PC-9 (cell line): ENCODE measurements around the gene LSM12. TPM values are rescaled to one million over a fixed set of nuclear protein-coding genes. Genes with fewer than 3 reads are reported as not detected.

Experiments used
- BruUV-seq: library from RNA; stranded (reverse); fragments of 400-500 nt; replicated peaks from 2 replicates; lab custom pipeline; 2021; lab: Mats Ljungman, UMichigan
- CTCF ChIA-PET: fragments of 300-600 bp; sonication (Branson Sonifier 250); formaldehyde crosslinking; loops from one replicate; lab custom pipeline; 2022; ENCODE audit warnings: antibody characterized with exemption; lab: Charles Lee
- POLR2A ChIA-PET: fragments of 300-600 bp; sonication (Branson Sonifier 250); formaldehyde crosslinking; loops from one replicate; lab custom pipeline; 2022; ENCODE audit warnings: antibody characterized with exemption; ENCODE audit not compliant: unreplicated experiment; lab: Charles Lee
- DNase-seq, 2 experiments: peaks; one replicate each; pipeline versions ENCODE4 v3.0.0 to v3.0.0-alpha.2; 2015 to 2022; ENCODE audit warnings: mixed read lengths in 1 of 2
- H2AFZ ChIP-seq: fragments of 200-600 bp; sonication (generic); 2 replicates; pipeline ENCODE4 v1.8.1; 2017; ENCODE audit warnings: antibody characterized with exemption
- H3F3A ChIP-seq: fragments of 200-600 bp; sonication (generic); 2 replicates; pipeline ENCODE4 v1.8.1; 2017; ENCODE audit warnings: antibody characterized with exemption, mild to moderate bottlenecking, low read depth; ENCODE audit not compliant: insufficient read depth
- H3K27ac ChIP-seq: fragments of 200-600 bp; sonication (generic); 2 replicates; pipeline ENCODE4 v1.6.1; 2016; ENCODE audit warnings: mixed run types
- H3K27me3 ChIP-seq: fragments of 200-600 bp; sonication (generic); 2 replicates; pipeline ENCODE4 v1.6.1; 2016; ENCODE audit warnings: low read depth, mixed run types; ENCODE audit not compliant: insufficient read depth
- H3K36me3 ChIP-seq: fragments of 200-600 bp; sonication (generic); 2 replicates; pipeline ENCODE4 v1.6.1; 2016; ENCODE audit warnings: low read depth, mixed run types
- H3K4me1 ChIP-seq: fragments of 200-600 bp; sonication (generic); replicated peaks from 2 replicates; pipeline ENCODE4 v1.6.1; 2016; ENCODE audit warnings: mixed run types; ENCODE audit not compliant: insufficient read depth
- H3K4me2 ChIP-seq: fragments of 200-600 bp; sonication (generic); 2 replicates; pipeline ENCODE4 v1.6.1; 2017; ENCODE audit warnings: mixed run types
- H3K4me3 ChIP-seq: fragments of 200-600 bp; sonication (generic); 2 replicates; pipeline ENCODE4 v1.6.1; 2016; ENCODE audit warnings: mixed run types
- H3K79me2 ChIP-seq: fragments of 200-600 bp; sonication (generic); 2 replicates; pipeline ENCODE4 v1.6.1; 2017; ENCODE audit warnings: low read depth, mixed run types
- H3K9me2 ChIP-seq: fragments of 200-600 bp; sonication (generic); 2 replicates; pipeline ENCODE4 v1.8.1; 2017; ENCODE audit warnings: mild to moderate bottlenecking; ENCODE audit not compliant: insufficient read depth
- H3K9me3 ChIP-seq: fragments of 200-600 bp; sonication (generic); 2 replicates; pipeline ENCODE4 v1.8.1; 2016; ENCODE audit warnings: low read depth; ENCODE audit not compliant: insufficient read depth
- H4K20me1 ChIP-seq: fragments of 200-600 bp; sonication (generic); 2 replicates; pipeline ENCODE4 v1.8.1; 2017; ENCODE audit not compliant: insufficient read depth
- EZH2 ChIP-seq: fragments of 200-600 bp; sonication (generic); IDR thresholded peaks from 2 replicates; pipeline ENCODE4 v1.8.0; 2017; ENCODE audit warnings: antibody characterized with exemption, low read depth
- intact Hi-C: fragments of 100-400 bp; cut with micrococcal nuclease; formaldehyde crosslinking; loops from one replicate; pipeline ENCODE4 v1.10.0; 2022; ENCODE audit not compliant: unreplicated experiment
- total RNA-seq: library from RNA; stranded (reverse); gene quantifications from 2 replicates; pipeline ENCODE4 v1.2.3, GENCODE V29; 2021
- TF ChIP-seq, protein P1 (sequence below): fragments of 200-600 bp; sonication (generic); conservative IDR thresholded peaks from 2 replicates; pipeline ENCODE4 v1.6.1; 2017; ENCODE audit warnings: mixed run types, antibody characterized with exemption, mild to moderate bottlenecking, moderate library complexity

Gene LSM12
- total RNA-seq, 1 experiment from 2014 or later = 62.7 TPM

DNA sequence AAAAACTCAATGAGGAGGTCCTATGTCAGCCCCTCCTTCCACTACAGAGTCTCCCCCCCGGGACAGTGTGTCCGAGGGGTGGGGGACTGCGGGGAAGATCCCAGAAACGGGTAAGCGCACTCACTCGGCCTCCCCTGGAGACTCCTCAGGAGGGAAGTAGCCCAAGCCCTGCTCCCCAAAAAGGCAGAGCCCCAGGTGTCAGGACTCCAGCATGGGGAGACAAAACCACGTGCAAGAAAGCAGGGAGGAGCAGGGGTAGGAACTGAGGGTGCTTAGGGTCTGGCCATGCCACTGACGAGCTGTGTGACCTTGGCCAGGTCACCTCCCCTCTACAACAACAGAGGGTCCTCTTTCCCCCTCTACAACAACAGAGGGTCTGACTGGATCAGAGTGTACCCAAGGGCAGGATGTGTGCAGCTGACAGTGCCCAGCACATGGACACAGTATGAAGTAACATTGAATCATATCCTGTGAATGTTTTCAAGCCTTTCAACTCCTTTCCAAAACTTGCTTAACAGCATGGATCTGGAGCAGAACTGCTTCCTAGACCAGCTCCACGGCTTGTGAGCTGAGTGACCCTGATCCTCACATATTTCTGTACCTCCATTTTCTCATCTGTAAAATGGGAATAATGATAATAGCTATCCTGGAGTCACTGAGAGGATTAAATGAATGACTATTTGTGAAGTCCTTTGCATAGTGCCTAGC lies 64.2 kb downstream of the LSM12 start:
- Histone ChIP-seq H4K20me1 (no peaks in the 10 kb centered on the region), H3K9me3 (no peaks in the 10 kb centered on the region), H3K4me2 (no peak overlapping the region), H3K9me2 (no peaks in the 10 kb centered on the region), H3K79me2 (no peaks in the 10 kb centered on the region), H3K27me3 (no peaks in the 10 kb centered on the region), H3K36me3 (no peaks in the 10 kb centered on the region), H3K4me3 (no peak overlapping the region), H2AFZ (no peak overlapping the region), H3K27ac (peak overlapping the region; percentile 3; the same call in 1 of the 2 replicates), H3K4me1 (peaks cover 12% of the 10 kb centered on the region), H3F3A (peaks cover 12% of the 10 kb centered on the region)
- DNase-seq = no peak
- no TSS peak for BruUV-seq
- ChIA-PET POLR2A (no interaction called here), CTCF (no interaction called here)
- intact Hi-C loops = no loop called here
- TF ChIP-seq, protein P1, sequence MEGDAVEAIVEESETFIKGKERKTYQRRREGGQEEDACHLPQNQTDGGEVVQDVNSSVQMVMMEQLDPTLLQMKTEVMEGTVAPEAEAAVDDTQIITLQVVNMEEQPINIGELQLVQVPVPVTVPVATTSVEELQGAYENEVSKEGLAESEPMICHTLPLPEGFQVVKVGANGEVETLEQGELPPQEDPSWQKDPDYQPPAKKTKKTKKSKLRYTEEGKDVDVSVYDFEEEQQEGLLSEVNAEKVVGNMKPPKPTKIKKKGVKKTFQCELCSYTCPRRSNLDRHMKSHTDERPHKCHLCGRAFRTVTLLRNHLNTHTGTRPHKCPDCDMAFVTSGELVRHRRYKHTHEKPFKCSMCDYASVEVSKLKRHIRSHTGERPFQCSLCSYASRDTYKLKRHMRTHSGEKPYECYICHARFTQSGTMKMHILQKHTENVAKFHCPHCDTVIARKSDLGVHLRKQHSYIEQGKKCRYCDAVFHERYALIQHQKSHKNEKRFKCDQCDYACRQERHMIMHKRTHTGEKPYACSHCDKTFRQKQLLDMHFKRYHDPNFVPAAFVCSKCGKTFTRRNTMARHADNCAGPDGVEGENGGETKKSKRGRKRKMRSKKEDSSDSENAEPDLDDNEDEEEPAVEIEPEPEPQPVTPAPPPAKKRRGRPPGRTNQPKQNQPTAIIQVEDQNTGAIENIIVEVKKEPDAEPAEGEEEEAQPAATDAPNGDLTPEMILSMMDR = no peak
- TF ChIP-seq EZH2 = no peak

DNA sequence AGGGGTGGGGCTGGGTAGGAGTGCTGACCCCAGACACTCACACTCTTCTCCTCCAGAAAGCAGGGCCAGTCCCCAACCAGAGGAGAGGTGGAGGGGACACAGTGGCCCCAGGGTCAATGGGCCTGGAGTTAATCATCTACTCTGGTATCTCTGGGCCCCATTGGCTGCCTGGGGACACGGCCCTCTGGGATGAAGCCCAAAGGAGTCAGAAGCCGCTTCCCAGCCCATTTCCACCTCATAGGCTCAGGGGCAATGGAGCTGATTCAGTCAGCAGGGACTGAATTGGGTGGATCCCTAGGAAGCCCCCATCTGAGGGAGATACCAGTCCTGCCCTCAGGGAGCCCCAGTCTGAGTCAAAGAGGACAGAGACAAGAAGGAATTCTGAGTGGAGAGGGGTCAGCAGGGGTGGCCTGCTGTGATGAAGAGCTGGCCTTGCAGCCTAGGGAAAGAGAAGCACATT lies 65.0 kb downstream of the LSM12 start:
- CTCF ChIA-PET = no interaction called here
- TF ChIP-seq EZH2 = no peak
- TF ChIP-seq, protein P1 = no peak
- Histone ChIP-seq H3K4me3 (no peak overlapping the region), H3F3A (peaks cover 12% of the 10 kb centered on the region), H3K4me1 (peaks cover 9% of the 10 kb centered on the region), H3K9me3 (no peaks in the 10 kb centered on the region), H3K79me2 (no peaks in the 10 kb centered on the region), H3K4me2 (no peak overlapping the region), H2AFZ (no peak overlapping the region), H3K36me3 (no peaks in the 10 kb centered on the region), H3K27ac (no peak overlapping the region), H4K20me1 (no peaks in the 10 kb centered on the region), H3K9me2 (no peaks in the 10 kb centered on the region), H3K27me3 (0 out of 2 replicates have a peak, but pooled peaks cover under 1% of the 10 kb centered on the region)
- no TSS peak for BruUV-seq
- POLR2A ChIA-PET = no interaction called here
- intact Hi-C loops = no loop called here
- DNase-seq = no peak

DNA sequence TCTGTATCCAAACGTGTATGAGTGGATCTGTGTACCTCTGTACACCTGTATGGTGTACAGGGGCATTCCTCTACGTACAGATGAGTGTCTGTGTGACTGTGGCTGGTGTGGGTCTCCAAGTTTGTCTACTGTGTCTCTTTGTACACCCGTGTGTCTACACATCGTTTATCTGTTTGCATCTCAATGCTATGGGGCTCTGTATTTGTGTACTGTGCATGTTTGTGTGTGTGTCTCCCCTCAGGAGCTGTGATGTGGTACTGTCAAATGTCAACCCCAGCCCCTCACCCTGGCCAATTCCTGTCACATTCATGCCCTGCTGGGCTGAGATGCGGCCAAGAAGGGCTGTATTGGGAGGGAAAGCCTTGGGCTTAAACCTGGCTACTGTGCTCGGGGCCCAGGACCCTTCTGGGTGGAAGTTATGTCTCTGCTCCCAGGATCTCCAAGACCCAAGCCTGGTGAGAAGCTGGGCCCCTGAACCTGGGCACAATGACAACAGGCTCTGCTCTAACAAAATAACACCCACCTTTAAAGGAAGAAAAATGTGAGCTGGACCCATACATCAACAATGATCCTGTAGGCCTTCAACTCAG lies 65.5 kb downstream of the LSM12 start:
- CTCF ChIA-PET = no interaction called here

More for the DNA sequence above, 65.5 kb downstream of the LSM12 start:
- Histone ChIP-seq H3K4me2 (no peak overlapping the region), H3K9me3 (no peaks in the 10 kb centered on the region), H3K4me1 (peaks cover 9% of the 10 kb centered on the region), H2AFZ (no peak overlapping the region), H3K27me3 (0 out of 2 replicates have a peak, but pooled peaks cover 4% of the 10 kb centered on the region), H3F3A (peaks cover 12% of the 10 kb centered on the region), H3K27ac (no peak overlapping the region), H3K79me2 (no peaks in the 10 kb centered on the region), H4K20me1 (no peaks in the 10 kb centered on the region), H3K9me2 (no peaks in the 10 kb centered on the region), H3K36me3 (no peaks in the 10 kb centered on the region), H3K4me3 (no peak overlapping the region)
- TF ChIP-seq, protein P1 = no peak
- no peak for TF ChIP-seq EZH2
- POLR2A ChIA-PET = no interaction called here
- intact Hi-C loops = no loop called here
- BruUV-seq = no TSS peak
- DNase-seq = no peak
